ENCODE results near the gene CAMK2A. TPM values are rescaled to one million over a fixed set of nuclear protein-coding genes. Genes with fewer than 3 reads are reported as not detected.

The CAMK2A gene
- total and polyA plus RNA-seq, 2 of the 4 experiments (the other 2 are of a cell fraction): 0.18 to 0.19 TPM

GRCh38 chr5:150317048-150318003 is 27.8 kb upstream of the CAMK2A start (continued):
- peak; percentile 73 for TF ChIP-seq BHLHE40 (IDR thresholded peaks at IDR 0.05; ENCODE audit: low read depth, low read length)
- TF ChIP-seq RCOR1 (IDR thresholded peaks at IDR 0.05; ENCODE audit: insufficient replicate concordance, low read length): peak; percentile 61
- TF ChIP-seq RFX5 (IDR thresholded peaks at IDR 0.05; ENCODE audit: low read depth, low read length): no peak

DNA sequence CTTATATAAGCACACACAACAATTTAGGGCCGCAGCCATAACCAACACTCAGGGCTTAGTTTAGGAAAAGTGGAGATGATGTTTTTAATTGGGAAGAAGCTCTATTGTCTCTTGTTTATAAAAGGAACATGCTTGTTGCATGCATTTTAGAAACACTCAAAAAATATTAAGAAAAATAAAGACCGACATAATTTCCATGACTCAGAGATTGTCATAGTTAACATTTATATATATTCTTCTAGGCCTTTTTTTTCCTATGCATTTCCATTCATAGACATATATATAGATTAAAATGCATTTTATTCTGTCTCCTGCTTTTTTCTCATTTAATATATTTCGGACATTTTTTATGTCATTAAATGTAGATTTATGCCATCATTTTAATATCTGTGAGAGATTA is 26.7 kb upstream of the CAMK2A start:
- Histone ChIP-seq H4K5ac (ENCODE audit: low read depth, low read length) (no peak overlapping the region), H3K9ac (ENCODE audit: low read depth, low read length) (no peak overlapping the region), H3K23ac (ENCODE audit: low read depth, low read length) (no peak overlapping the region), H3K9me3 (ENCODE audit: control insufficient read depth, insufficient read depth, low read length) (no peaks in the 10 kb centered on the region), H2BK120ac (ENCODE audit: low read depth, low read length) (peak overlapping the region; percentile 87; the same call in 1 of the 2 replicates), H3K18ac (ENCODE audit: low read depth, low read length) (no peak overlapping the region), H3K36me3 (ENCODE audit: control insufficient read depth, insufficient read depth, low read length) (no peaks in the 10 kb centered on the region), H3K4me3 (ENCODE audit: insufficient read depth, low read depth, low read length) (no peak overlapping the region), H2BK15ac (ENCODE audit: low read depth, low read length) (no peak overlapping the region), H3K4ac (ENCODE audit: low read depth, low read length) (peak overlapping the region; percentile 45; the same call in 1 of the 2 replicates), H3K4me2 (ENCODE audit: low read depth, low read length) (no peak overlapping the region), H3K14ac (replicated peaks; ENCODE audit: low read depth, low read length) (no peak overlapping the region), H3K27me3 (ENCODE audit: control insufficient read depth, insufficient read depth, low read length) (no peaks in the 10 kb centered on the region), H3K56ac (ENCODE audit: extremely low read depth, insufficient read depth, low read length) (no peak overlapping the region), H4K91ac (ENCODE audit: insufficient read depth, low read depth, low read length) (no peak overlapping the region), H3K4me1 (ENCODE audit: control insufficient read depth, insufficient read depth, low read length) (peaks cover 35% of the 10 kb centered on the region), H3K27ac (ENCODE audit: insufficient read depth, low read length) (no peak overlapping the region; the same call in 1 of the 2 replicates), H2AK5ac (ENCODE audit: low read depth, low read length) (0 out of 2 replicates have a peak overlapping the region, but pooled peaks have one; percentile 36), H2BK20ac (ENCODE audit: low read depth, low read length) (peak overlapping the region; percentile 88), H3K79me1 (ENCODE audit: low read depth in 1 of 2, low read length in 2 of 2) (peaks cover 0 to 8% of the 10 kb centered on the region in 2 experiments; a peak in 2 of 4 replicates), H2AFZ (replicated peaks; ENCODE audit: low read length, poor library complexity) (no peak overlapping the region), H3K9me1 (ENCODE audit: insufficient read depth, low read length) (peaks cover 37% of the 10 kb centered on the region), H4K8ac (ENCODE audit: low read depth in 2 of 2, low read length in 2 of 2) (no peak overlapping the region; a peak in 1 of 4 replicates), H2AK9ac (replicated peaks; ENCODE audit: low read depth, low read length, poor library complexity) (no peak overlapping the region), H2BK5ac (ENCODE audit: low read depth, low read length, poor library complexity, severe bottlenecking) (peak overlapping the region; percentile 15), H4K20me1 (ENCODE audit: insufficient read depth, low read length) (peaks cover 5% of the 10 kb centered on the region; the same call in 1 of the 2 replicates)
- ChIA-PET POLR2A (ENCODE audit: unreplicated experiment) (no interaction called here), CTCF (interaction anchor here (1.5 kb wide), 1 partner anchor 10 kb away, joined by 3 read pairs; no protein-coding TSS in a partner anchor)
- in situ Hi-C loops (cut with MboI; ENCODE audit: low sequenced_read_pairs): no loop called here
- BruUV-seq (replicated peaks): no TSS peak
- DNase-seq (no peak), ATAC-seq (ENCODE audit: low read depth) (no peak)
- intact Hi-C loops (cut with micrococcal nuclease): no loop called here
- dilution Hi-C loops (cut with HindIII; ENCODE audit: low sequenced_read_pairs, unreplicated experiment): no loop called here
- WGBS, 2 experiments (ENCODE audit: extremely low coverage in 2 of 2, insufficient read length in 1 of 2): no CpG with 5 or more reads among the region's 3 CpGs
- TF ChIP-seq RAD21 (IDR thresholded peaks at IDR 0.05; ENCODE audit: low read length): no peak
- no peak for TF ChIP-seq ELK1 (IDR thresholded peaks at IDR 0.05; ENCODE audit: borderline replicate concordance, low read depth, low read length)
- no peak for TF ChIP-seq MAFK (IDR thresholded peaks at IDR 0.05; ENCODE audit: low read depth, low read length)
- TF ChIP-seq FOS (IDR thresholded peaks at IDR 0.05; ENCODE audit: low read depth, low read length): no peak
- no peak for TF ChIP-seq CHD1 (IDR thresholded peaks at IDR 0.05; ENCODE audit: low read depth, low read length)
- no peak for TF ChIP-seq BHLHE40 (IDR thresholded peaks at IDR 0.05; ENCODE audit: low read depth, low read length)
- no peak for TF ChIP-seq RCOR1 (IDR thresholded peaks at IDR 0.05; ENCODE audit: insufficient replicate concordance, low read length)
- no peak for TF ChIP-seq CTCF (conservative IDR thresholded peaks at IDR 0.05; ENCODE audit: low read depth, low read length)
- TF ChIP-seq CEBPB (IDR thresholded peaks at IDR 0.05; ENCODE audit: low read depth, low read length): no peak
- TF ChIP-seq, protein P1, sequence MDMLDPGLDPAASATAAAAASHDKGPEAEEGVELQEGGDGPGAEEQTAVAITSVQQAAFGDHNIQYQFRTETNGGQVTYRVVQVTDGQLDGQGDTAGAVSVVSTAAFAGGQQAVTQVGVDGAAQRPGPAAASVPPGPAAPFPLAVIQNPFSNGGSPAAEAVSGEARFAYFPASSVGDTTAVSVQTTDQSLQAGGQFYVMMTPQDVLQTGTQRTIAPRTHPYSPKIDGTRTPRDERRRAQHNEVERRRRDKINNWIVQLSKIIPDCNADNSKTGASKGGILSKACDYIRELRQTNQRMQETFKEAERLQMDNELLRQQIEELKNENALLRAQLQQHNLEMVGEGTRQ (IDR thresholded peaks at IDR 0.05; ENCODE audit: low read depth, low read length): no peak

All from IMR-90 (cell line).